Ovary (tissue), 3 donors: ENCODE measurements around the gene TNS3.

Experiments
- CTCF ChIP-seq, 3 donors: fragments of 450-650 bp in 2 of 3; fragments of 200-600 bp in 1 of 3; IDR thresholded peaks; one replicate each; pipeline versions ENCODE4 v1.5.1 to v1.8.0; 2016 to 2022; ENCODE audit warnings: antibody characterized with exemption in 3 of 3, mild to moderate bottlenecking in 1 of 3
- EP300 ChIP-seq: sonication (generic); formaldehyde crosslinking; IDR thresholded peaks from one replicate; pipeline ENCODE4 v1.6.1; 2017; ENCODE audit warnings: antibody characterized with exemption
- POLR2A ChIP-seq: fragments of 450-650 bp; IDR thresholded peaks from one replicate; pipeline ENCODE4 v1.6.1; 2017; ENCODE audit warnings: antibody characterized with exemption, mild to moderate bottlenecking, moderate library complexity
- donor health status: DM: no; HTN: no; CAD: no.

GRCh38 chr7:47441796-47442604 is 139.9 kb downstream of the TNS3 start:
- no peak for TF ChIP-seq CTCF (IDR thresholded peaks at IDR 0.05)
- no peak for TF ChIP-seq EP300
- TF ChIP-seq POLR2A, result no peak
